ENCODE data around the gene DNAJC1. TPM values are rescaled to one million over a fixed set of nuclear protein-coding genes. Genes with fewer than 3 reads are reported as not detected.

Gene DNAJC1
- total RNA-seq, 6 experiments from 2014 or later = 16.0 to 106 (median 27.8) TPM

DNA sequence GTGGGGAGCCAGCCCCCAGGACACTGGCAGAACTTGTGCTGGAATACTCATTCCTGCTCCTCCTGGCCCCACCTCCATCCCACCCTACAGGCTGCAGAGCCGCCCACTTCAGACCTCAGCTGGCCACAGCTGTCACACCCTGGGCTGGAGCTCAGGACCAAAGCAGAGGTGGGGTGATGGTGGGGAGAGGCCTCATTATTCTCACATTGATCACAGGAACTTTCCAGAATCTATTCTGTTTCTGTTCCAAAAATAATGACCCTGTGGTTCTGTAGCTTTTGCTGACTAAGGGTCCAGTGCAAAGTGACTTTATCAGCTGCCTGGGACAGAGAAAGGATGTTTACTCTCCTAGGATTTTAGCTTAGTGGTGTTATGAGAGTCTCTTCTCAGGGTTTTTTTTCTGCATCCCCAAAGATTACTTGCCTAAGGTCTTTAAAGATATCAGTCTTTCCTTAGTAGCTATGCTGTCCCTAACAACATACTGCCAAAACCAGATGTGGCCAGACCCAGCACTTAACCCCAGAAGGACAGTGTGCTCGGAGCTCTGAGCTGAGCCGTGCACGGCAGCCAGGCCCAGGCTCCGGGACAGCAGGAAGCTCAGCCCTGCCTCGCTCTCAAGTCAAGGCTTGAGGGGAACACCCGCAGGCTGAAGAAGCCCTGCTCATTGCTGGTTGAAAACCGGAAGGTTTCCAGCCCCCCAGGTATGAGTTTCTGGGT is 246.2 kb downstream of the DNAJC1 start:
- ATAC-seq = peak; percentile 70 to 78 (median 72)
- Histone ChIP-seq H3K36me3 (peaks cover 0 to 10% (median 3%) of the 10 kb centered on the region in 4 donors), H3K4me1 (no peaks in the 10 kb centered on the region), H3K4me3 (no peak overlapping the region), H3K27ac (no peak overlapping the region), H3K9me3 (no peaks in the 10 kb centered on the region), H3K27me3 (no peaks in the 10 kb centered on the region)
- intact Hi-C loops (cut with DNase I) = no loop called here
- WGBS (ENCODE audit: insufficient coverage, low coverage, low lambda C conversion rate, missing lambda C conversion rate) = 43% methylated on average over 3 of the region's 8 CpGs
- no peak for DNase-seq
- TF ChIP-seq, protein P1, sequence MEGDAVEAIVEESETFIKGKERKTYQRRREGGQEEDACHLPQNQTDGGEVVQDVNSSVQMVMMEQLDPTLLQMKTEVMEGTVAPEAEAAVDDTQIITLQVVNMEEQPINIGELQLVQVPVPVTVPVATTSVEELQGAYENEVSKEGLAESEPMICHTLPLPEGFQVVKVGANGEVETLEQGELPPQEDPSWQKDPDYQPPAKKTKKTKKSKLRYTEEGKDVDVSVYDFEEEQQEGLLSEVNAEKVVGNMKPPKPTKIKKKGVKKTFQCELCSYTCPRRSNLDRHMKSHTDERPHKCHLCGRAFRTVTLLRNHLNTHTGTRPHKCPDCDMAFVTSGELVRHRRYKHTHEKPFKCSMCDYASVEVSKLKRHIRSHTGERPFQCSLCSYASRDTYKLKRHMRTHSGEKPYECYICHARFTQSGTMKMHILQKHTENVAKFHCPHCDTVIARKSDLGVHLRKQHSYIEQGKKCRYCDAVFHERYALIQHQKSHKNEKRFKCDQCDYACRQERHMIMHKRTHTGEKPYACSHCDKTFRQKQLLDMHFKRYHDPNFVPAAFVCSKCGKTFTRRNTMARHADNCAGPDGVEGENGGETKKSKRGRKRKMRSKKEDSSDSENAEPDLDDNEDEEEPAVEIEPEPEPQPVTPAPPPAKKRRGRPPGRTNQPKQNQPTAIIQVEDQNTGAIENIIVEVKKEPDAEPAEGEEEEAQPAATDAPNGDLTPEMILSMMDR (IDR thresholded peaks at IDR 0.05) = no peak
- no peak for TF ChIP-seq POLR2A (IDR thresholded peaks at IDR 0.05)

DNA sequence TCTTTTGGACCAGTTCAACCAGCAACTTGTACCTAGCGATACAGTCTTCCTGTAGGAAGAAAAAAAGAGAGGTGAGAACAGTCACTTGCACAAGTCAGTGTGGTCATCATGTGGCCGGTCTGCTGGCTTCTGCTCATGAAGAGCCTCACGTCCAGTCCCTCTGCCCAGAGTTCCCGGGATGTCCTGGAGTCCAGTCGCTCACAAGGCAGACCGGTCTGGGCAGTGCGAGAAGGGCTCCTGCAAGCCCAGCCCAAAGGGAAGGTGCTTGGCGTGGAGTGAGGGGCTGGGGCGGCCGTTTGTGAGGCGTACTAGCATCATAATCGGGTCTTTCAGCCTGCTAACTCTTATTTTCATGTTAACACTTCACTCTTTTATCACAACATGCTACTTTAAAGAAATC is 246.8 kb downstream of the DNAJC1 start:
- Histone ChIP-seq H3K9me3 (no peaks in the 10 kb centered on the region), H3K27ac (no peak overlapping the region), H3K36me3 (peaks cover 0 to 10% (median 3%) of the 10 kb centered on the region in 4 donors), H3K4me3 (no peak overlapping the region), H3K4me1 (no peaks in the 10 kb centered on the region), H3K27me3 (no peaks in the 10 kb centered on the region)
- ATAC-seq = no peak
- no peak for DNase-seq
- TF ChIP-seq, protein P1 (IDR thresholded peaks at IDR 0.05) = no peak
- no peak for TF ChIP-seq POLR2A (IDR thresholded peaks at IDR 0.05)
- intact Hi-C loops (cut with DNase I) = no loop called here
- WGBS (ENCODE audit: insufficient coverage, low coverage, low lambda C conversion rate, missing lambda C conversion rate) = 90% methylated on average over 9 of the region's 12 CpGs

DNA sequence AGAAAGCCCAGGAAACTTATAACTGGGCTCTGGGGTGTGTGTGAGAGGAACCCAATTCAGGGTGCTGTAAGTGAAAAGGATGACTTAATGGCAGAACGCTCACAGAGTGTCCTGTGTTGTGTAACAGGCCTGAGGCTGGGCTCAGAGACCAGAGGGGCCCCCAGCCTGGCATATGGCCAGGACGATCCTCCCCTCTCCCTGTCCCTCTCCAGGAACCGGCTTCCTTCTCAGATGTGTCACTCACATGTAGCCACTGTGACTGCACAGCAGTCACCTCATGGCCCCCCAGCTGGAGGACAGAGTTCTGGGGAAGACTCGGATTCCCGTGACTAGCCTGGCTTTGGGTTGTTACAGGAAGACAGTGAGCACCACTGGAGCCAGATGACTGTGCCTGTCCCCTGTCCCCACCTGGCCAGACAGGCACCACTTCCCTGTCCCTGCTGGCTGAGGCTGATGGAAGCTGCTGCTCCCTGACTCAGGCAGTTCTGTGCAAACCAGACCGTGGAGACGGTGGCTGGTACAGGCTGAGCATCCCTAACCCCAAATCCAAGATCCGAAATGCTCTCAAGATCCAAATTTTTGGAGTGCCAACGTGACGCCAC is 249.0 kb downstream of the DNAJC1 start:
- no peaks in the 10 kb centered on the region for H3K9me3 ChIP-seq
- H3K36me3 ChIP-seq = peaks cover 0 to 10% (median 3%) of the 10 kb centered on the region in 4 donors
- intact Hi-C loops (cut with DNase I) = no loop called here
- no peak overlapping the region for H3K27ac ChIP-seq
- H3K27me3 ChIP-seq = no peaks in the 10 kb centered on the region
- DNase-seq = no peak
- 88% methylated on average over 5 of the region's 10 CpGs for WGBS (ENCODE audit: insufficient coverage, low coverage, low lambda C conversion rate, missing lambda C conversion rate)
- no peak overlapping the region for H3K4me3 ChIP-seq
- TF ChIP-seq, protein P1 (IDR thresholded peaks at IDR 0.05) = no peak
- TF ChIP-seq POLR2A (IDR thresholded peaks at IDR 0.05) = no peak
- H3K4me1 ChIP-seq = no peaks in the 10 kb centered on the region
- ATAC-seq = no peak

DNA sequence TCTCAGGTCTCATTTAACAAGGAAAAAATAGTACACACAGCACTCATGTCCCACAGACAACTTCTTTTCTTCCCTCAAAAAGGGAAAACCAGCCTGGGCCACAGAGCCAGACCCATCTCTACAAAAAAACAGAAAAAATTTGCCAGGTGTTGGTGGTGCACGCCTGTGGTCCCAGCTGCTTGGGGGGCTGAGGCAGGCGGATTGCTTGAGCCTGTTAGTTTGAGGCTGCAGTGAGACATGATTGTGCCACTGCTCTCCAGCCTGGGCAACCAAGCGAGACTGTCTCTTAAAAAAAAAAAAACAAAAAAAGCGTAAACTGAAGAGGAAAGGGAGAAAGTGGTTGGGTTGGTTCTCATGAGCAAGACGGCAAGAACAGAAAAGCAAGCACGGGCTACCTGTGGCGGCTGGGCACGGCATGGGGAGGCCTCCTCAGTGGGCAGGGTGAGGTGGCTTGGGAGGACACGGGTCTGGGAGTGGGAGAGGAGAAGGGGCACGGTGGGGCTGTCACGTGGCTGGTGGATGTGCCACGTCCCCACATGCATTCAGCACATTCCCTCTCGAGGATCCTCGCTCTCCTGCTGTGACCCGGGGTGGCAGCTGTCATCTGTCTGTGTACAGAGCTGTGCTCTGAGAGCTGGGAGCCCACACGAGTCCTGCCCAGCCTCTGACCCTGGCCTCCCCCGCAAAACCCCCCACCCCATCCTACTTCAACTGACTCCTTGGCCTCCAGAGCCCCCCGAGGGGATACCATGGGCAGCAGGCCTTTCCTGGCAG is 249.8 kb downstream of the DNAJC1 start:
- TF ChIP-seq POLR2A (IDR thresholded peaks at IDR 0.05) = no peak
- TF ChIP-seq, protein P1 (IDR thresholded peaks at IDR 0.05) = no peak
- Histone ChIP-seq H3K27me3 (no peaks in the 10 kb centered on the region), H3K36me3 (peaks cover 0 to 5% (median under 1%) of the 10 kb centered on the region in 4 donors), H3K4me1 (no peaks in the 10 kb centered on the region), H3K9me3 (no peaks in the 10 kb centered on the region), H3K27ac (no peak overlapping the region), H3K4me3 (no peak overlapping the region)
- intact Hi-C loops (cut with DNase I) = no loop called here
- no peak for DNase-seq
- 91% methylated on average over 8 of the region's 18 CpGs for WGBS (ENCODE audit: insufficient coverage, low coverage, low lambda C conversion rate, missing lambda C conversion rate)
- no peak for ATAC-seq
